ENCODE results near the gene CPLX3.

The CPLX3 gene

GRCh38 chr15:74826364-74826819 lies at the start of gene CPLX3:
CPLX3 (plus strand) TSS chr15:74826627; CDS start chr15:74826704, 77 bp downstream.
- Mint-ChIP-seq H3K4me3 (no peak within 1 kb of the TSS), H3K9me3 (no peaks in the 10 kb centered on the region), H3K4me1 (peaks cover 5% of the 10 kb centered on the region), H3K36me3 (ENCODE audit: insufficient read depth) (no peaks in the 10 kb centered on the region), H3K27ac (ENCODE audit: low read depth) (no peak within 1 kb of the TSS), H3K27me3 (peaks cover 30% of the 10 kb centered on the region)
- peak; percentile 40 for ATAC-seq (replicated peaks; ENCODE audit: extremely low read depth, poor library complexity, severe bottlenecking)
- no peak for DNase-seq (ENCODE audit: low spot score in 2 of 2)

- H3K27ac Mint-ChIP-seq (ENCODE audit: low read depth) = peak overlapping the region; percentile 99
- ATAC-seq (replicated peaks; ENCODE audit: extremely low read depth, poor library complexity, severe bottlenecking) (peak; percentile 64), DNase-seq (ENCODE audit: low spot score in 2 of 2) (peak; percentile 36 to 64)
- H3K4me3 Mint-ChIP-seq = peak overlapping the region; percentile 87
- H3K27me3 Mint-ChIP-seq = no peaks in the 10 kb centered on the region
- peaks cover 65% of the 10 kb centered on the region for H3K4me1 Mint-ChIP-seq
- H3K36me3 Mint-ChIP-seq (ENCODE audit: insufficient read depth) = peaks cover 11% of the 10 kb centered on the region
- H3K9me3 Mint-ChIP-seq = no peaks in the 10 kb centered on the region
Measured at GRCh38 chr15:74776821-74777768, 49.3 kb upstream of the CPLX3 start.

GRCh38 chr15:74777769-74778598 lies 48.4 kb upstream of the CPLX3 start:
- H3K4me3 Mint-ChIP-seq = peak overlapping the region; percentile 87
- no peaks in the 10 kb centered on the region for H3K27me3 Mint-ChIP-seq
- ATAC-seq (replicated peaks; ENCODE audit: extremely low read depth, poor library complexity, severe bottlenecking) (no peak), DNase-seq (ENCODE audit: low spot score in 2 of 2) (no peak)
- H3K9me3 Mint-ChIP-seq = no peaks in the 10 kb centered on the region
- H3K36me3 Mint-ChIP-seq (ENCODE audit: insufficient read depth) = peaks cover 14% of the 10 kb centered on the region
- H3K27ac Mint-ChIP-seq (ENCODE audit: low read depth) = peak overlapping the region; percentile 99
- peaks cover 68% of the 10 kb centered on the region for H3K4me1 Mint-ChIP-seq

GRCh38 chr15:74778599-74778970 lies 47.8 kb upstream of the CPLX3 start:
- Mint-ChIP-seq H3K27ac (ENCODE audit: low read depth) (peak overlapping the region; percentile 99), H3K27me3 (no peaks in the 10 kb centered on the region), H3K9me3 (no peaks in the 10 kb centered on the region), H3K4me3 (peak overlapping the region; percentile 87), H3K4me1 (peaks cover 74% of the 10 kb centered on the region), H3K36me3 (ENCODE audit: insufficient read depth) (peaks cover 19% of the 10 kb centered on the region)
- ATAC-seq (replicated peaks; ENCODE audit: extremely low read depth, poor library complexity, severe bottlenecking) (no peak), DNase-seq (ENCODE audit: low spot score in 2 of 2) (no peak)

GRCh38 chr15:74779162-74779648 lies 47.2 kb upstream of the CPLX3 start:
- Mint-ChIP-seq H3K4me3 (peak overlapping the region; percentile 87), H3K36me3 (ENCODE audit: insufficient read depth) (peaks cover 21% of the 10 kb centered on the region), H3K27me3 (no peaks in the 10 kb centered on the region), H3K4me1 (peaks cover 77% of the 10 kb centered on the region), H3K9me3 (no peaks in the 10 kb centered on the region), H3K27ac (ENCODE audit: low read depth) (peak overlapping the region; percentile 99)
- DNase-seq (ENCODE audit: low spot score in 2 of 2) (no peak), ATAC-seq (replicated peaks; ENCODE audit: extremely low read depth, poor library complexity, severe bottlenecking) (no peak)

- DNase-seq (ENCODE audit: low spot score in 2 of 2) (no peak), ATAC-seq (replicated peaks; ENCODE audit: extremely low read depth, poor library complexity, severe bottlenecking) (peak; percentile 17)
- Mint-ChIP-seq H3K4me1 (peaks cover 86% of the 10 kb centered on the region), H3K4me3 (peak overlapping the region; percentile 87), H3K27me3 (no peaks in the 10 kb centered on the region), H3K9me3 (no peaks in the 10 kb centered on the region), H3K27ac (ENCODE audit: low read depth) (peak overlapping the region; percentile 99), H3K36me3 (ENCODE audit: insufficient read depth) (peaks cover 29% of the 10 kb centered on the region)
Measured at GRCh38 chr15:74780523-74781430, 45.6 kb upstream of the CPLX3 start.

- Mint-ChIP-seq H3K9me3 (no peaks in the 10 kb centered on the region), H3K4me1 (peaks cover 85% of the 10 kb centered on the region)
Measured at GRCh38 chr15:74781431-74782258, 44.8 kb upstream of the CPLX3 start, which contains the start of gene CSK. CSK (plus strand) TSS chr15:74782080; CDS start chr15:74798298, 16,218 bp downstream.

GRCh38 chr15:74782259-74783071 lies 44.0 kb upstream of the CPLX3 start:
- Mint-ChIP-seq H3K4me3 (peak overlapping the region; percentile 79), H3K27me3 (no peaks in the 10 kb centered on the region), H3K27ac (ENCODE audit: low read depth) (peak overlapping the region; percentile 93)

More at GRCh38 chr15:74781431-74782258, 44.8 kb upstream of the CPLX3 start, which contains the start of gene CSK:
- DNase-seq (ENCODE audit: low spot score in 2 of 2) (peak; percentile 69 to 71), ATAC-seq (replicated peaks; ENCODE audit: extremely low read depth, poor library complexity, severe bottlenecking) (peak; percentile 52)
- Mint-ChIP-seq H3K36me3 (ENCODE audit: insufficient read depth) (peaks cover 35% of the 10 kb centered on the region), H3K4me3 (peak within 1 kb of the TSS; percentile 87), H3K27ac (ENCODE audit: low read depth) (peak within 1 kb of the TSS; percentile 99), H3K27me3 (no peaks in the 10 kb centered on the region)

GRCh38 chr15:74783072-74783807 lies 43.2 kb upstream of the CPLX3 start:
- no peaks in the 10 kb centered on the region for H3K27me3 Mint-ChIP-seq
- H3K27ac Mint-ChIP-seq (ENCODE audit: low read depth) = peak overlapping the region; percentile 93
- H3K36me3 Mint-ChIP-seq (ENCODE audit: insufficient read depth) = peaks cover 45% of the 10 kb centered on the region
- peaks cover 84% of the 10 kb centered on the region for H3K4me1 Mint-ChIP-seq
- H3K4me3 Mint-ChIP-seq = peak overlapping the region; percentile 79
- H3K9me3 Mint-ChIP-seq = no peaks in the 10 kb centered on the region
- DNase-seq (ENCODE audit: low spot score in 2 of 2) = no peak
- no peak for ATAC-seq (replicated peaks; ENCODE audit: extremely low read depth, poor library complexity, severe bottlenecking)

More at GRCh38 chr15:74782259-74783071, 44.0 kb upstream of the CPLX3 start:
- peaks cover 84% of the 10 kb centered on the region for H3K4me1 Mint-ChIP-seq
- no peaks in the 10 kb centered on the region for H3K9me3 Mint-ChIP-seq
- H3K36me3 Mint-ChIP-seq (ENCODE audit: insufficient read depth) = peaks cover 40% of the 10 kb centered on the region
- DNase-seq (ENCODE audit: low spot score in 2 of 2) (peak; percentile 41 to 44), ATAC-seq (replicated peaks; ENCODE audit: extremely low read depth, poor library complexity, severe bottlenecking) (peak; percentile 37)

GRCh38 chr15:74783808-74784175 lies 42.6 kb upstream of the CPLX3 start:
- peaks cover 47% of the 10 kb centered on the region for H3K36me3 Mint-ChIP-seq (ENCODE audit: insufficient read depth)
- no peaks in the 10 kb centered on the region for H3K9me3 Mint-ChIP-seq
- H3K27ac Mint-ChIP-seq (ENCODE audit: low read depth) = peak overlapping the region; percentile 93
- H3K27me3 Mint-ChIP-seq = no peaks in the 10 kb centered on the region
- ATAC-seq (replicated peaks; ENCODE audit: extremely low read depth, poor library complexity, severe bottlenecking) (no peak), DNase-seq (ENCODE audit: low spot score in 2 of 2) (no peak)
- H3K4me3 Mint-ChIP-seq = peak overlapping the region; percentile 79
- H3K4me1 Mint-ChIP-seq = peaks cover 84% of the 10 kb centered on the region
